Neural cell (in vitro differentiated cells): ENCODE data around the gene IL7R. TPM values are rescaled to one million over a fixed set of nuclear protein-coding genes. Genes with fewer than 3 reads are reported as not detected.

Source experiments
- H2AFZ ChIP-seq: fragments of 200-600, 300-800 bp; sonication (generic), shearing (Covaris generic); 2 replicates; pipeline ENCODE4 v1.6.0; 2014; ENCODE audit warnings: low read depth, mild to moderate bottlenecking, antibody characterized with exemption, low read length, moderate library complexity
- H3F3A ChIP-seq: fragments of 200-600 bp; shearing (Covaris generic); 2 replicates; pipeline ENCODE4 v1.6.1; 2016; ENCODE audit warnings: mild to moderate bottlenecking, moderate library complexity, mixed read lengths, antibody characterized with exemption, low read length; ENCODE audit not compliant: insufficient read depth, poor library complexity, severe bottlenecking
- H3K27ac ChIP-seq: fragments of 200-600, 300-800 bp; sonication (generic), shearing (Covaris generic); 2 replicates; pipeline ENCODE4 v1.5.1; 2014; ENCODE audit warnings: mild to moderate bottlenecking, low read length, moderate library complexity
- H3K27me3 ChIP-seq: fragments of 300-800, 200-600 bp; sonication (generic), shearing (Covaris generic); 2 replicates; pipeline ENCODE4 v1.6.0; 2014; ENCODE audit warnings: mild to moderate bottlenecking, low read depth, low read length, moderate library complexity; ENCODE audit not compliant: insufficient read depth
- H3K36me3 ChIP-seq: fragments of 300-800, 200-600 bp; sonication (generic), shearing (Covaris generic); 2 replicates; pipeline ENCODE4 v1.5.1; 2014; ENCODE audit warnings: mild to moderate bottlenecking, antibody characterized with exemption, low read length, moderate library complexity; ENCODE audit not compliant: insufficient read depth
- H3K4me2 ChIP-seq: fragments of 300-800, 200-600 bp; sonication (generic), shearing (Covaris generic); 2 replicates; pipeline ENCODE4 v1.6.0; 2014; ENCODE audit warnings: mild to moderate bottlenecking, low read length
- H3K4me3 ChIP-seq: fragments of 300-800, 200-600 bp; sonication (generic), shearing (Covaris generic); 2 replicates; pipeline ENCODE4 v1.5.1; 2014; ENCODE audit warnings: mild to moderate bottlenecking, low read length, moderate library complexity
- H3K79me2 ChIP-seq: fragments of 200-600 bp; shearing (Covaris generic); replicated peaks from 2 replicates; pipeline ENCODE4 v1.6.0; 2014; ENCODE audit warnings: mild to moderate bottlenecking, low read length, moderate library complexity; ENCODE audit not compliant: insufficient read depth
- H3K9ac ChIP-seq: fragments of 300-800, 200-600 bp; sonication (generic), shearing (Covaris generic); 2 replicates; pipeline ENCODE4 v1.6.1; 2016; ENCODE audit warnings: mild to moderate bottlenecking, low read length, mixed read lengths
- H3K9me2 ChIP-seq: fragments of 200-600 bp; shearing (Covaris generic); 2 replicates; pipeline ENCODE4 v1.6.1; 2016; ENCODE audit warnings: mild to moderate bottlenecking, low read length, mixed read lengths; ENCODE audit not compliant: insufficient read depth
- H3K9me3 ChIP-seq: fragments of 200-600, 300-800 bp; sonication (generic), shearing (Covaris generic); 2 replicates; pipeline ENCODE4 v1.6.1; 2016; ENCODE audit warnings: mild to moderate bottlenecking, mixed run types, low read length, moderate library complexity, mixed read lengths
- H4K20me1 ChIP-seq: fragments of 200-600 bp; shearing (Covaris generic); 2 replicates; pipeline ENCODE4 v1.6.1; 2016; ENCODE audit warnings: mild to moderate bottlenecking, mixed run types; ENCODE audit not compliant: insufficient read depth
- CTCF ChIP-seq: fragments of 450-650 bp; IDR thresholded peaks from 2 replicates; pipeline ENCODE4 v1.5.1; 2014; ENCODE audit warnings: antibody characterized with exemption, mild to moderate bottlenecking, moderate library complexity; ENCODE audit not compliant: poor library complexity, severe bottlenecking
- EP300 ChIP-seq: fragments of 450-650 bp; conservative IDR thresholded peaks from 2 replicates; pipeline ENCODE4 v1.6.1; 2014; ENCODE audit warnings: antibody characterized with exemption, mild to moderate bottlenecking, moderate library complexity; ENCODE audit not compliant: poor library complexity, severe bottlenecking
- EZH2 ChIP-seq: fragments of 200-600, 300-800 bp; shearing (Covaris generic), sonication (generic); IDR thresholded peaks from 2 replicates; pipeline ENCODE4 v1.6.1; 2014; ENCODE audit warnings: antibody characterized with exemption, low read length, borderline replicate concordance, mild to moderate bottlenecking; ENCODE audit not compliant: insufficient read depth, poor library complexity, severe bottlenecking
- MXI1 ChIP-seq: fragments of 450-650 bp; conservative IDR thresholded peaks from 2 replicates; pipeline ENCODE4 v1.6.1; 2014; ENCODE audit warnings: antibody characterized with exemption, mild to moderate bottlenecking; ENCODE audit not compliant: poor library complexity, severe bottlenecking
- POLR2AphosphoS5 ChIP-seq: IDR thresholded peaks from 2 replicates; pipeline ENCODE4 v1.6.1; 2012
- RAD21 ChIP-seq: fragments of 450-650 bp; conservative IDR thresholded peaks from 2 replicates; pipeline ENCODE4 v1.6.1; 2014; ENCODE audit warnings: antibody characterized with exemption, mild to moderate bottlenecking, moderate library complexity
- REST ChIP-seq: IDR thresholded peaks from 2 replicates; pipeline ENCODE4 v1.6.1; 2012; ENCODE audit warnings: borderline replicate concordance
- SMC3 ChIP-seq: fragments of 450-650 bp; conservative IDR thresholded peaks from 2 replicates; pipeline ENCODE4 v1.6.1; 2014; ENCODE audit warnings: antibody characterized with exemption, mild to moderate bottlenecking, moderate library complexity; ENCODE audit not compliant: poor library complexity
- TAF1 ChIP-seq: IDR thresholded peaks from 2 replicates; pipeline ENCODE4 v1.6.1; 2012; ENCODE audit warnings: low read depth
- polyA plus RNA-seq: library from polyadenylated mRNA; depleted of rRNA; stranded (reverse); fragments of >200 nt; gene quantifications from 2 replicates; pipeline ENCODE4 v1.2.3, GENCODE V29; 2014

Gene IL7R
- polyA plus RNA-seq, 1 donor from 2014 or later: not detected

- H4K20me1 ChIP-seq: no peaks in the 10 kb centered on the region
- no peaks in the 10 kb centered on the region for H3K9me3 ChIP-seq
- H3K79me2 ChIP-seq: no peaks in the 10 kb centered on the region
- H3K9ac ChIP-seq: no peak overlapping the region
- no peaks in the 10 kb centered on the region for H3K9me2 ChIP-seq
- no peaks in the 10 kb centered on the region for H3F3A ChIP-seq
- no peaks in the 10 kb centered on the region for H3K36me3 ChIP-seq
- no peak overlapping the region for H3K4me3 ChIP-seq
- no peak overlapping the region for H3K4me2 ChIP-seq
- H3K27ac ChIP-seq: no peak overlapping the region
- H3K27me3 ChIP-seq: no peaks in the 10 kb centered on the region
- no peak overlapping the region for H2AFZ ChIP-seq
- TF ChIP-seq CTCF: no peak
- TF ChIP-seq MXI1: no peak
- TF ChIP-seq POLR2AphosphoS5: no peak
- no peak for TF ChIP-seq RAD21
- no peak for TF ChIP-seq EP300
- TF ChIP-seq SMC3: no peak
- TF ChIP-seq TAF1: no peak
- TF ChIP-seq EZH2: no peak
- no peak for TF ChIP-seq REST
Observed at GRCh38 chr5:35861718-35862117, 5.0 kb downstream of the IL7R start.

GRCh38 chr5:35862126-35862525 is 5.4 kb downstream of the IL7R start:
- Histone ChIP-seq H3K4me3 (no peak overlapping the region), H3K9me3 (no peaks in the 10 kb centered on the region), H3K79me2 (no peaks in the 10 kb centered on the region), H3K27me3 (no peaks in the 10 kb centered on the region), H3K4me2 (no peak overlapping the region), H3K36me3 (no peaks in the 10 kb centered on the region), H4K20me1 (no peaks in the 10 kb centered on the region), H3K9ac (no peak overlapping the region), H3K9me2 (no peaks in the 10 kb centered on the region), H3K27ac (no peak overlapping the region), H3F3A (no peaks in the 10 kb centered on the region), H2AFZ (no peak overlapping the region)
- no peak for TF ChIP-seq MXI1
- no peak for TF ChIP-seq TAF1
- no peak for TF ChIP-seq RAD21
- TF ChIP-seq EP300: no peak
- TF ChIP-seq POLR2AphosphoS5: no peak
- TF ChIP-seq SMC3: no peak

GRCh38 chr5:35863159-35863558 is 6.5 kb downstream of the IL7R start:
- no peaks in the 10 kb centered on the region for H3K9me2 ChIP-seq
- no peaks in the 10 kb centered on the region for H3K79me2 ChIP-seq
- no peaks in the 10 kb centered on the region for H3F3A ChIP-seq
- H3K4me3 ChIP-seq: no peak overlapping the region
- H4K20me1 ChIP-seq: no peaks in the 10 kb centered on the region
- no peak for TF ChIP-seq EP300
- no peak for TF ChIP-seq EZH2
- TF ChIP-seq CTCF: no peak
- TF ChIP-seq TAF1: no peak
- no peak for TF ChIP-seq RAD21
- no peak for TF ChIP-seq SMC3
- no peak for TF ChIP-seq REST
- TF ChIP-seq MXI1: no peak
- TF ChIP-seq POLR2AphosphoS5: no peak
- H3K36me3 ChIP-seq: no peaks in the 10 kb centered on the region
- no peaks in the 10 kb centered on the region for H3K9me3 ChIP-seq
- H3K27ac ChIP-seq: no peak overlapping the region
- no peak overlapping the region for H2AFZ ChIP-seq
- H3K4me2 ChIP-seq: no peak overlapping the region
- no peaks in the 10 kb centered on the region for H3K27me3 ChIP-seq
- no peak overlapping the region for H3K9ac ChIP-seq
